ENCODE data around the gene CYP46A1.

Gene CYP46A1

GRCh38 chr14:99755068-99755405 lies 70.9 kb downstream of the CYP46A1 start:
- H3K4me3 ChIP-seq (ENCODE audit: insufficient read depth, low read length, poor library complexity, severe bottlenecking), result no peak overlapping the region
- no peak overlapping the region for H3K4me2 ChIP-seq (ENCODE audit: low read depth, low read length, poor library complexity, severe bottlenecking)
- no peaks in the 10 kb centered on the region for H3K27me3 ChIP-seq (ENCODE audit: low read length)
- no peak for TF ChIP-seq EZH2phosphoT487 (conservative IDR thresholded peaks at IDR 0.05; ENCODE audit: low read length)
- TF ChIP-seq, protein P1, sequence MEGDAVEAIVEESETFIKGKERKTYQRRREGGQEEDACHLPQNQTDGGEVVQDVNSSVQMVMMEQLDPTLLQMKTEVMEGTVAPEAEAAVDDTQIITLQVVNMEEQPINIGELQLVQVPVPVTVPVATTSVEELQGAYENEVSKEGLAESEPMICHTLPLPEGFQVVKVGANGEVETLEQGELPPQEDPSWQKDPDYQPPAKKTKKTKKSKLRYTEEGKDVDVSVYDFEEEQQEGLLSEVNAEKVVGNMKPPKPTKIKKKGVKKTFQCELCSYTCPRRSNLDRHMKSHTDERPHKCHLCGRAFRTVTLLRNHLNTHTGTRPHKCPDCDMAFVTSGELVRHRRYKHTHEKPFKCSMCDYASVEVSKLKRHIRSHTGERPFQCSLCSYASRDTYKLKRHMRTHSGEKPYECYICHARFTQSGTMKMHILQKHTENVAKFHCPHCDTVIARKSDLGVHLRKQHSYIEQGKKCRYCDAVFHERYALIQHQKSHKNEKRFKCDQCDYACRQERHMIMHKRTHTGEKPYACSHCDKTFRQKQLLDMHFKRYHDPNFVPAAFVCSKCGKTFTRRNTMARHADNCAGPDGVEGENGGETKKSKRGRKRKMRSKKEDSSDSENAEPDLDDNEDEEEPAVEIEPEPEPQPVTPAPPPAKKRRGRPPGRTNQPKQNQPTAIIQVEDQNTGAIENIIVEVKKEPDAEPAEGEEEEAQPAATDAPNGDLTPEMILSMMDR (IDR thresholded peaks at IDR 0.05; ENCODE audit: insufficient read depth, low read length, poor library complexity, severe bottlenecking), result no peak
- H4K20me1 ChIP-seq (ENCODE audit: low read depth, low read length), result no peaks in the 10 kb centered on the region
- H3K9ac ChIP-seq (ENCODE audit: low read length), result no peak overlapping the region
- H3F3A ChIP-seq (ENCODE audit: insufficient read depth), result no peaks in the 10 kb centered on the region
- no peaks in the 10 kb centered on the region for H3K36me3 ChIP-seq (ENCODE audit: low read length)
- H2AFZ ChIP-seq (ENCODE audit: low read depth, low read length, severe bottlenecking), result no peak overlapping the region
- H3K79me2 ChIP-seq (ENCODE audit: insufficient read depth, low read length), result no peaks in the 10 kb centered on the region
- H3K9me3 ChIP-seq (ENCODE audit: insufficient read depth, low read length), result no peaks in the 10 kb centered on the region
- no peak overlapping the region for H3K27ac ChIP-seq (ENCODE audit: low read depth, low read length)
- no peaks in the 10 kb centered on the region for H3K9me2 ChIP-seq (replicated peaks; ENCODE audit: insufficient read depth, low read length)

GRCh38 chr14:99755629-99756603 lies 71.8 kb downstream of the CYP46A1 start:
- Histone ChIP-seq H3K9me3 (ENCODE audit: insufficient read depth, low read length) (no peaks in the 10 kb centered on the region), H3K36me3 (ENCODE audit: low read length) (no peaks in the 10 kb centered on the region), H3K79me2 (ENCODE audit: insufficient read depth, low read length) (no peaks in the 10 kb centered on the region), H3K27ac (ENCODE audit: low read depth, low read length) (no peak overlapping the region), H3K4me3 (ENCODE audit: insufficient read depth, low read length, poor library complexity, severe bottlenecking) (no peak overlapping the region), H3K27me3 (ENCODE audit: low read length) (no peaks in the 10 kb centered on the region), H2AFZ (ENCODE audit: low read depth, low read length, severe bottlenecking) (no peak overlapping the region), H3K4me2 (ENCODE audit: low read depth, low read length, poor library complexity, severe bottlenecking) (no peak overlapping the region), H3K9me2 (replicated peaks; ENCODE audit: insufficient read depth, low read length) (no peaks in the 10 kb centered on the region), H3F3A (ENCODE audit: insufficient read depth) (no peaks in the 10 kb centered on the region), H4K20me1 (ENCODE audit: low read depth, low read length) (no peaks in the 10 kb centered on the region), H3K9ac (ENCODE audit: low read length) (no peak overlapping the region)
- TF ChIP-seq, protein P1 (IDR thresholded peaks at IDR 0.05; ENCODE audit: insufficient read depth, low read length, poor library complexity, severe bottlenecking), result no peak
- no peak for TF ChIP-seq EZH2phosphoT487 (conservative IDR thresholded peaks at IDR 0.05; ENCODE audit: low read length)

DNA sequence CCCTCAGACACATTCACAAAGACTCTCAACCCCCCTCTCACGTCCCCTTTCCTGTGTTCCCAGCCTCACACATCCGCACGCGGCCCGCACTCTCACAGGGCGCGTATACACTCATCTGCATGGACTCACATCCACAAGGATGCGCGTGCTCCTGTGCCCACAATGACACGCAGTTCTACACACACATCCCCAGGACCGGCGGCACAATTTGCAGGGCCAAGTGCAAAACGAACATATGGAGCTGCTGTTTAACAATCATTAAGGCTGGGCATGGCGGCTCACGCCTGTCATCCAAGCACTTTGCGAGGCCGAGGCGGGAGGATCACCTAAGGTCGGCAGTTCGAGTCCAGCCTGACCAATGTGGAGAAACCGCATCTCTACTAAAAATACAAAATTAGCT lies 72.7 kb downstream of the CYP46A1 start:
- H3K4me2 ChIP-seq (ENCODE audit: low read depth, low read length, poor library complexity, severe bottlenecking), result no peak overlapping the region
- TF ChIP-seq EZH2phosphoT487 (conservative IDR thresholded peaks at IDR 0.05; ENCODE audit: low read length), result no peak
- TF ChIP-seq, protein P1 (IDR thresholded peaks at IDR 0.05; ENCODE audit: insufficient read depth, low read length, poor library complexity, severe bottlenecking), result no peak
- H3K4me3 ChIP-seq (ENCODE audit: insufficient read depth, low read length, poor library complexity, severe bottlenecking), result no peak overlapping the region
- no peak overlapping the region for H3K27ac ChIP-seq (ENCODE audit: low read depth, low read length)
- no peaks in the 10 kb centered on the region for H3K9me3 ChIP-seq (ENCODE audit: insufficient read depth, low read length)
- no peaks in the 10 kb centered on the region for H3K27me3 ChIP-seq (ENCODE audit: low read length)
- no peaks in the 10 kb centered on the region for H3K36me3 ChIP-seq (ENCODE audit: low read length)
- H3K9ac ChIP-seq (ENCODE audit: low read length), result no peak overlapping the region
- no peaks in the 10 kb centered on the region for H3K9me2 ChIP-seq (replicated peaks; ENCODE audit: insufficient read depth, low read length)
- no peaks in the 10 kb centered on the region for H3K79me2 ChIP-seq (ENCODE audit: insufficient read depth, low read length)
- no peaks in the 10 kb centered on the region for H3F3A ChIP-seq (ENCODE audit: insufficient read depth)
- H4K20me1 ChIP-seq (ENCODE audit: low read depth, low read length), result no peaks in the 10 kb centered on the region
- H2AFZ ChIP-seq (ENCODE audit: low read depth, low read length, severe bottlenecking), result no peak overlapping the region

All from SU-DHL-6 (cell line).